Measurements from ENCODE around the gene AMT.

AMT gene

GRCh38 chr3:49388289-49388820 is 33.9 kb downstream of the AMT start:
- no peak for DNase-seq (ENCODE audit: low read depth)

- DNase-seq (ENCODE audit: low read depth), result no peak
These were observed 34.6 kb downstream of the AMT start for GRCh38 chr3:49387721-49388120.

GRCh38 chr3:49386056-49386756 is 36.1 kb downstream of the AMT start:
- DNase-seq (ENCODE audit: low read depth), result no peak

GRCh38 chr3:49385617-49386016 is 36.7 kb downstream of the AMT start:
- no peak for DNase-seq (ENCODE audit: low read depth)

GRCh38 chr3:49383387-49383786 is 38.9 kb downstream of the AMT start:
- DNase-seq (ENCODE audit: low read depth), result no peak

GRCh38 chr3:49378249-49378895 is 43.9 kb downstream of the AMT start:
- no peak for DNase-seq (ENCODE audit: low read depth)

GRCh38 chr3:49377483-49377882 is 44.8 kb downstream of the AMT start:
- peak; percentile 6 for DNase-seq (ENCODE audit: low read depth)

- DNase-seq (ENCODE audit: low read depth), result no peak
These were observed 50.3 kb downstream of the AMT start for GRCh38 chr3:49371946-49372345.

- DNase-seq (ENCODE audit: low read depth), result no peak
These were observed 51.5 kb downstream of the AMT start for GRCh38 chr3:49370585-49371290.
